Tibial nerve (tissue), 3 donors: ENCODE results near the gene ALG6.

Source experiments
- CTCF ChIP-seq, 5 experiments: fragments of 200-600 bp in 3 of 5; fragments of 450-650 bp in 2 of 5; sonication (generic) in 3 of 5; IDR thresholded peaks; one replicate each; pipeline ENCODE4 v1.5.1; 2016 to 2019; ENCODE audit warnings: antibody characterized with exemption in 5 of 5, mild to moderate bottlenecking in 3 of 5, moderate library complexity in 2 of 5
- POLR2A ChIP-seq, 2 donors: fragments of 450-650 bp; IDR thresholded peaks; one replicate each; pipeline ENCODE4 v1.6.1; 2017; ENCODE audit warnings: antibody characterized with exemption in 2 of 2, mild to moderate bottlenecking in 2 of 2, moderate library complexity in 2 of 2

- TF ChIP-seq CTCF (IDR thresholded peaks at IDR 0.05) = peak; percentile 67 to 87 (median 82)
- TF ChIP-seq POLR2A (IDR thresholded peaks at IDR 0.05) = peak; percentile 18 to 75
Observed at GRCh38 chr1:63327417-63328054, 39.9 kb upstream of the ALG6 start.
